ENCODE measurements around the gene STXBP5L. TPM values are rescaled to one million over a fixed set of nuclear protein-coding genes. Genes with fewer than 3 reads are reported as not detected.
"Not testable (repeated sequence)": the region's sequence is repeated elsewhere in the genome, so short reads cannot be mapped to it uniquely, and the experiment has no call there.

Gene STXBP5L
- total RNA-seq, 2 experiments from 2014 or later, result not detected

DNA sequence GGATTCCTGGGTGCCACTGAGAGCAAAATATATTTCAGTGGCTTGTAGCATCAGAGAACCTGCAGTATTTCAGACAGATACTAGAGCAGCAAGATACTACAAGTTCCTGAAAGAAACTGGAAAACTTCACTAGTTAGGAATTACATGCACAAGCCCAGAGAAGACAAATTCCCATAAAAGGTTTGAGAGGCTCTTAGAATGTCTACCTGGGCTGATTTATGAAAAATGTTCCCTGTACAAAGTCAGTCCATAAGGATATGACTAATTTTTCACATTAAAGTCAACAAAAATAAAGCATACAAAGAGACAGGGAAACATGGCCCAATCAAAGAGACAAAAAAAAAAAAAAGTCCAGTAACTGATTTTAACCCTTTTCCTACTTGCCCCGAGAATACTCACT lies 335.2 kb downstream of the STXBP5L start:
- no peaks in the 10 kb centered on the region for H3K4me1 Mint-ChIP-seq
- no peak for ATAC-seq
- CTCF ChIA-PET, result interaction anchor here (0.7 kb wide), 1 partner anchor 541 kb away, joined by 4 read pairs; no protein-coding TSS in a partner anchor
- POLR2A ChIA-PET, result no interaction called here
- H3K4me3 Mint-ChIP-seq, result no peak overlapping the region
- H3K27ac Mint-ChIP-seq, result no peak overlapping the region
- no peaks in the 10 kb centered on the region for H3K27me3 Mint-ChIP-seq
- DNase-seq, result no peak
- no peaks in the 10 kb centered on the region for H3K36me3 Mint-ChIP-seq (ENCODE audit: low read depth)
- peaks cover 2% of the 10 kb centered on the region for H3K9me3 Mint-ChIP-seq (ENCODE audit: low read depth)
- intact Hi-C loops (cut with DNase I, micrococcal nuclease), result no loop called here

DNA sequence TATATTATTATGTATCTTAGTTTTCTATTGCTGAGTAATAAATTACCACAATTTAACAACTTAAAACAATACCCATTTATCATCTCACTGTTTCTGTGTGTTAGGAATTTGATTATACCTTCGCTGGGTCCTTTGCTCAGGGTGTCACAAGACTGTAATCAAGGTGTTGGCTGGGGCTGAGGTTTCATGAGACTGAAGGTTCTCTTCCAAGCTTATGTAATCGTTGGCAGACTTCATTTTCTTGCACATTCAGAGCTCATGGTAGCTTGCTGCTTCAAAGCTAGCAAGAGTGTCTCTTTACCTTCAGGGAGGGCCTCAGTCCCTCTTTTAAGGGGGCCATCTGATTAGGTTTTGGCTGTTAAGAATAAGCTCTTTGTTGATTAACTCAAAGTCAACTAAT lies 344.7 kb downstream of the STXBP5L start:
- H3K9me3 Mint-ChIP-seq (ENCODE audit: low read depth), result no peaks in the 10 kb centered on the region
- H3K27me3 Mint-ChIP-seq, result no peaks in the 10 kb centered on the region
- CTCF ChIA-PET, result no interaction called here
- intact Hi-C loops (cut with DNase I, micrococcal nuclease), result no loop called here
- POLR2A ChIA-PET, result no interaction called here
- DNase-seq, result no peak
- ATAC-seq, result no peak
- H3K27ac Mint-ChIP-seq, result no peak overlapping the region
- H3K4me3 Mint-ChIP-seq, result no peak overlapping the region
- no peaks in the 10 kb centered on the region for H3K36me3 Mint-ChIP-seq (ENCODE audit: low read depth)
- no peaks in the 10 kb centered on the region for H3K4me1 Mint-ChIP-seq

DNA sequence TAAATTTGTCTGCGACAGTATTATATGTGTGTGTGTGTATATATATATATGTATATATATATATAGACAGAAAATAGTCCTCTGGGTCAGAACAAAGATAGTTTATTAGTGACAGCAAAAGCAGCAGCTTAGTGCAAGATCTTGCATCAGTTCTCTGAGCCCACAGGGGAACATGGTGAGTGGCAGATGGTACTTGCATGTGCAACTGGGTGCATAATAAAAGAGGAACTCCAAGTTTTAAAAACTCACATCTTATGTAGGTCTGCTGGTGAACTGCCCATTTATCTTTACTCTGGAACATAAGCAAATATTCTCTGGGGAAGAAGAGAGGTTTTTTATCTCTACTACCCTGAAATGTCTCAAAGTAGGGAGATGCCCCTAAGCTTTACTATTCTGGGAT lies 361.4 kb downstream of the STXBP5L start:
- POLR2A ChIA-PET, result no interaction called here
- Mint-ChIP-seq H3K36me3 (ENCODE audit: low read depth) (no peaks in the 10 kb centered on the region), H3K9me3 (ENCODE audit: low read depth) (peaks cover 24% of the 10 kb centered on the region), H3K27ac (no peak overlapping the region), H3K4me3 (no peak overlapping the region), H3K4me1 (no peaks in the 10 kb centered on the region), H3K27me3 (no peaks in the 10 kb centered on the region)
- ATAC-seq (no peak), DNase-seq (no peak)
- CTCF ChIA-PET, result interaction anchor here (0.6 kb wide), 1 partner anchor 156 kb away, joined by 3 read pairs; no protein-coding TSS in a partner anchor
- intact Hi-C loops (cut with DNase I, micrococcal nuclease), result no loop called here

DNA sequence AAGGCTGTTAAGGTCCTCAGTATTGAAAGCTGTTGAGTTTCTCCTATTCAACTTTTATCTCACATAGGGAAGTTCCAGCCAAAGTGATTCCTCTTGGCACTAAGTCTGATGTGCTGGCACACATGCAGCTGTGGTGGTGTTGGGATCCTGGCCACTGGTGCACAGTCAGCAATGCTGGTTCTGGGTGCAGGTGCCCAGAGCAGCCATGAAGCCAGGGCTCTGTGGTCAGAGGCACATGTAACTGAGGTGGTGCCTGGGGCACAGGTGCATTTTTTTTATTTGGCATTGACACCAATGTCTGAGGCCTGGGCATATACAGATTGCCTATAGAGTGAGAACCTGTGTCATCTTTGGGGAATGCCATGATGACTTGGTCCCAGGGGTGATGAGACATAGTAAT lies 366.4 kb downstream of the STXBP5L start:
- intact Hi-C loops (cut with DNase I, micrococcal nuclease), result no loop called here
- Mint-ChIP-seq H3K27ac (no peak overlapping the region), H3K4me3 (no peak overlapping the region), H3K27me3 (no peaks in the 10 kb centered on the region), H3K36me3 (ENCODE audit: low read depth) (no peaks in the 10 kb centered on the region), H3K4me1 (no peaks in the 10 kb centered on the region), H3K9me3 (ENCODE audit: low read depth) (peaks cover 17% of the 10 kb centered on the region)
- ChIA-PET CTCF (no interaction called here), POLR2A (no interaction called here)
- no peak for ATAC-seq
- no peak for DNase-seq

DNA sequence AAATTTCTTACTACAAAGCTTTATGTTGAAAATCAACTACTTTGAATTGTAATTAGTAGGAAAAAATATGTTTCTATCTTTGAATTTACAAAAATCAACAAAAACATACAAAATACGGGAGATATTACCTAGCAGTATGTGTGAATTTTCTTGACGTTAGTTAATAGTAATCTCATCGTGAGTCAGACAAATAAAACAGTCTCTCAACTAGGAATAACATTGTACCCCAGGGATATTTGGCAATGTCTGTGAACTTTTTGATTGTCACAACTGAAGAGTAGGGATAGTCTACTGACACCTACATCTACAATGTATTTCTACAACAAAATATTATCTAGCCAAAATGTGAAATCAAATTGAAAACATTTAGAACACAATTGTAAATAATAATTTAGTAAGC lies 387.4 kb downstream of the STXBP5L start:
- ChIA-PET CTCF (no interaction called here), POLR2A (no interaction called here)
- DNase-seq, result no peak
- Mint-ChIP-seq H3K9me3 (ENCODE audit: low read depth) (no peaks in the 10 kb centered on the region), H3K27ac (no peak overlapping the region), H3K4me3 (no peak overlapping the region), H3K27me3 (peaks cover 2% of the 10 kb centered on the region), H3K4me1 (no peaks in the 10 kb centered on the region), H3K36me3 (ENCODE audit: low read depth) (no peaks in the 10 kb centered on the region)
- ATAC-seq, result no peak
- intact Hi-C loops (cut with DNase I, micrococcal nuclease), result no loop called here

DNA sequence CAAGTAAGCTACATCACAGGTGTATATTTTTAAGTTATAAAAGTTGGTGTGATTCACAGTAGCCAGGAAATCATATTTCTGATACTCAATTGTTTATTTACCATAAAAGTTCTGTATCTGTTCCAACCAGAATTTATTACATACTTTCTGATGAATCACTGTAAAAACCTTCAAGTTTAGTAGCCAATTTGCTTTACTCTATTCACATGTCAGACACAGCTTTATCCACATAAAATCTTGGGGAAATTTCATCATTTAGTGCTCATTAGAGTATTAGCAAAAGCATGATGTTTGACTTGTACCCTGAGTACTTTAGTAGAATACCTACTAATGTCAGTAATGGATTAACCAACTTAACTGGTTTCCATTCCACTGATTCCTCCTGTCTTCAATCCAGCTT lies 388.0 kb downstream of the STXBP5L start:
- ATAC-seq (no peak), DNase-seq (no peak)
- POLR2A ChIA-PET, result no interaction called here
- Mint-ChIP-seq H3K27ac (no peak overlapping the region), H3K4me1 (no peaks in the 10 kb centered on the region), H3K4me3 (no peak overlapping the region), H3K9me3 (ENCODE audit: low read depth) (no peaks in the 10 kb centered on the region), H3K36me3 (ENCODE audit: low read depth) (no peaks in the 10 kb centered on the region), H3K27me3 (peaks cover 2% of the 10 kb centered on the region)
- CTCF ChIA-PET, result no interaction called here
- intact Hi-C loops (cut with DNase I, micrococcal nuclease), result no loop called here

DNA sequence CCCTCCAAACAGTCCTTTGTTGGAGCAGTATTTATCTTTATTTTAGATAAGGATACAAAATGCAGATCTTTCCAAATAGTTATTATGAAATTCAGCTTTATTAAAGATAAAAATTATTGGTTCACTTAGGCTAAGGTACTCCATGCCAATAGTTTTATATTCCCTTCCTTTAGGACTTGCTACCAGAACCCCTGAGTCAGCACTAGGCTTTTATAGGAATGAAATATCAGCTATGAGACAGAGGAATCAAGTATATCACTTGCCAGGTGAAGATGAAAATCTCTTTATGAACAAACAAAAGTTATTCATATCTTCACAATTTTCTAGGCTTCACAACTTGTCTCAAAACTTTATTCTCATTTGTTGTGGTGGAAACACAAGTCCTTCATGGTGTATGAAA lies 416.3 kb downstream of the STXBP5L start:
- ChIA-PET POLR2A (no interaction called here), CTCF (no interaction called here)
- no peak for ATAC-seq
- no peak overlapping the region for H3K27ac Mint-ChIP-seq
- H3K9me3 Mint-ChIP-seq (ENCODE audit: low read depth), result no peaks in the 10 kb centered on the region
- no peaks in the 10 kb centered on the region for H3K36me3 Mint-ChIP-seq (ENCODE audit: low read depth)
- intact Hi-C loops (cut with DNase I, micrococcal nuclease), result no loop called here
- H3K27me3 Mint-ChIP-seq, result no peaks in the 10 kb centered on the region
- H3K4me3 Mint-ChIP-seq, result no peak overlapping the region
- DNase-seq, result no peak
- H3K4me1 Mint-ChIP-seq, result no peaks in the 10 kb centered on the region

DNA sequence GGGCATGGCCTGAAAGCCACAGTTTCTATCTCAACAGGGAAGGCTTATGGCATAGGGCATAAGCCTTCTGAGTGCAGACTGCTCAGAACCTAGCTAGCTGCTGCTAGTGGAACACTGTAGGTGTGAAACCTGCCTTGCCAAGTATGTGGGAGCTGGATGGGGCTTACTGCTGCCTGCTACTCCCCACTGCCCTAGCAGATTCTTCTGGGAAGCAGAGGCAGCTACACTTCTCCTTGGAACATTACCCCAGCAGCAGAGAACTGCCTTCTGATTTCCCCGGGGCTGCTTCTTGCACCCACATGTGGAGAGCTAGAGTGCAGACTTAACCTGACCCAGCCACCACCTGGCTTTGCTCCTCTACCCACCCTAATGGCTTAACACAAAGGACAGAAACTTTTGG lies 422.1 kb downstream of the STXBP5L start:
- Mint-ChIP-seq H3K9me3 (ENCODE audit: low read depth) (no peaks in the 10 kb centered on the region), H3K27me3 (peaks cover 4% of the 10 kb centered on the region)

DNA sequence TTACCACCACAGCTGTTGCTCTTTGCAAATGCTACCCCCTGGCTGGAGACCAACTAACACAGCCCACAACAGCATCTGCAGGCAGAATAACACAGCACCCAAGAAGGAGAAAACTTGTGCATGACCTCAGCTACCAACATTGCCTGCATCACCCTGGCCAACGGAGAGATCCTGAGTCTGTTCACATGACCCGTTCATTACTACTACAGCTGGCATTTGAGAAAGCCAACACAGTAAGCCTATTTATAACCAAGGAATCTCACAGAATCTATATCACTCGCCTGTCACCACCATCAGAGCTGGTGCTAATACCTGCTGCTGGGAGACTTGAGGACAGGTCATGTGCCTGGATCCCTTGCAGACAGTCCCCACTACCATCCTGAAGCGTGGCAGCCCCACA lies 422.6 kb downstream of the STXBP5L start:
- POLR2A ChIA-PET, result no interaction called here
- no peak overlapping the region for H3K4me3 Mint-ChIP-seq
- CTCF ChIA-PET, result no interaction called here
- no peaks in the 10 kb centered on the region for H3K36me3 Mint-ChIP-seq (ENCODE audit: low read depth)
- no peaks in the 10 kb centered on the region for H3K9me3 Mint-ChIP-seq (ENCODE audit: low read depth)
- ATAC-seq (no peak), DNase-seq (no peak)
- H3K27me3 Mint-ChIP-seq, result peaks cover 4% of the 10 kb centered on the region
- H3K4me1 Mint-ChIP-seq, result no peaks in the 10 kb centered on the region
- intact Hi-C loops (cut with DNase I, micrococcal nuclease), result no loop called here
- H3K27ac Mint-ChIP-seq, result no peak overlapping the region

More for the DNA sequence above, 422.1 kb downstream of the STXBP5L start:
- DNase-seq, result no peak
- Mint-ChIP-seq H3K4me3 (no peak overlapping the region), H3K4me1 (no peaks in the 10 kb centered on the region), H3K36me3 (ENCODE audit: low read depth) (no peaks in the 10 kb centered on the region), H3K27ac (no peak overlapping the region)
- ChIA-PET CTCF (no interaction called here), POLR2A (no interaction called here)
- intact Hi-C loops (cut with DNase I, micrococcal nuclease), result no loop called here
- ATAC-seq, result no peak

DNA sequence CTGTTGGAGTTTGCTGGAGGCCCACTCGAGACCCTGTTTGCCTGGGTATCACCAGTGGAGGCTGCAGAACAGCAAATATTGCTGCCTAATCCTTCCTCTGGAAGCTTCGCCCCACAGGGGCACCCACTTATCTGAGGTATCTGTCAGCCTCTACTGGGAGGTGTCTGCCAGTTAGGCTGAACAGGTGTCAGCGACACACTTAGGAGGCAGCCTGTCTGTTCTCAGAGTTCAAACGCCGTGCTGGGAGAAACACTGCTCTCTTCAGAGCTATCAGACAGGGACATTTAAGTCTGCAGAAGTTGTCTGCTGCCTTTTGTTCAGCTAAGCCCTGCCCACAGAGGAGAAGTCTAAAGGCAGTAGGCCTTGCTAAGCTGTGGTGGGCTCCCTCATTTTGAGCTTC lies 448.0 kb downstream of the STXBP5L start:
- ATAC-seq; DNase-seq; H3K36me3 Mint-ChIP-seq (ENCODE audit: low read depth); H3K27ac Mint-ChIP-seq; POLR2A ChIA-PET; H3K27me3 Mint-ChIP-seq; H3K4me3 Mint-ChIP-seq; intact Hi-C loops (cut with DNase I, micrococcal nuclease); H3K4me1 Mint-ChIP-seq: not testable (repeated sequence)
- CTCF ChIA-PET, result interaction anchor here (1.2 kb wide), 1 partner anchor 156 kb away, joined by 3 read pairs; no protein-coding TSS in a partner anchor
- H3K9me3 Mint-ChIP-seq (ENCODE audit: low read depth), result peaks cover 12% of the 10 kb centered on the region

DNA sequence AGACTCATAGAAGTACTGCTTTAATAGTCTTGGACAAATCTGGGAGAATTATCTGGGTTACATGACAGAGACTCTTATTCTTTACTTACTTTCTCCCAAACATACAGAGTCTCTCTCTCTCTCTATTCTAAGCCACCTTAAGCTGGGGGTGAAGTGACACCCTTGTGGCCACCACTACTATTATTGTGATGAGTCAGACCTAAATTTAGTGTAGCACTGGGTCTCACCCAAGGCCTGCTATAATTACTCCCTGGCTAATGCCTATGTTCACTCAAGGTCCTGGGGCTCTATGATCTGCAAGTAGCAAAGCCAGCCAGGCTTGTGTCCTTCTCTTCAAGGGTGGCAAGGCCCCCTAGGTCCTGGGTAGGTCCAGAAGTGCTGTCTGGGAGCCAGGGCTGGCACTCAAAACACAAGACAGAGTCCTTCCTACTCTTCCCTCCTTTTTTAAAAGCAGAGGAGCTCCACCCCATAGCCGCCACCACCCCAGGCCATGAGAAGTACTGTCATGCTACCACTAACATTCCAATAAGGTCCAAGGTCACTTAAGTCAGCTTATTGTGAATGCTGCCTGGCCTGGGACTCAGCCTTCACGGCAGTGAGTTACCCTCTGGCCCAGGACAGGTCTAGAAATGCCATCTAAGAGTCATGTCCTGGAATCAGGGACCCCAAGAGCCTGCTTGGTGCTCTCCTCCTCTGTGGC lies 454.2 kb downstream of the STXBP5L start:
- intact Hi-C loops (cut with DNase I, micrococcal nuclease), result no loop called here
- Mint-ChIP-seq H3K27ac (no peak overlapping the region), H3K4me1 (no peaks in the 10 kb centered on the region), H3K4me3 (no peak overlapping the region), H3K27me3 (peaks cover 6% of the 10 kb centered on the region), H3K36me3 (ENCODE audit: low read depth) (no peaks in the 10 kb centered on the region), H3K9me3 (ENCODE audit: low read depth) (peaks cover 6% of the 10 kb centered on the region)
- DNase-seq (no peak), ATAC-seq (no peak)
- ChIA-PET POLR2A (no interaction called here), CTCF (no interaction called here)

DNA sequence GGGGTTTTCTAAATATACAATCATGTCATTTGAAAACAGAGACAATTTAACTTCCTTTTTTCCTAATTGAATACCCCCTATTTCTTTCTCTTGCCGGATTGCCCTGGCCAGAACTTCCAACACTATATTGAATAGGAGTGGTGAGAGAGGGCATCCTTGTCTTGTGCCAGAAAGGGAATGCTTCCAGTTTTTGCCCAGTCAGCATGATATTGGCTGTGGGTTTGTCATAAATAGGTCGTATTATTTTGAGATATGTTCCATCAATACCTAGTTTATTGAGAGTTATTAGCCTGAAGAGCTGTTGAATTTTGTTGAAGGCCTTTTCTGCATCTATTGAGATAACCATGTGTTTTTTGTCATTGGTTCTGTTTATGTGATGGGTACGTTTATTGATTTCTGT lies 480.3 kb downstream of the STXBP5L start:
- POLR2A ChIA-PET; intact Hi-C loops (cut with DNase I, micrococcal nuclease); ATAC-seq; H3K27ac Mint-ChIP-seq; DNase-seq; H3K27me3 Mint-ChIP-seq; H3K9me3 Mint-ChIP-seq (ENCODE audit: low read depth); H3K4me1 Mint-ChIP-seq; CTCF ChIA-PET; H3K36me3 Mint-ChIP-seq (ENCODE audit: low read depth); H3K4me3 Mint-ChIP-seq: not testable (repeated sequence)

DNA sequence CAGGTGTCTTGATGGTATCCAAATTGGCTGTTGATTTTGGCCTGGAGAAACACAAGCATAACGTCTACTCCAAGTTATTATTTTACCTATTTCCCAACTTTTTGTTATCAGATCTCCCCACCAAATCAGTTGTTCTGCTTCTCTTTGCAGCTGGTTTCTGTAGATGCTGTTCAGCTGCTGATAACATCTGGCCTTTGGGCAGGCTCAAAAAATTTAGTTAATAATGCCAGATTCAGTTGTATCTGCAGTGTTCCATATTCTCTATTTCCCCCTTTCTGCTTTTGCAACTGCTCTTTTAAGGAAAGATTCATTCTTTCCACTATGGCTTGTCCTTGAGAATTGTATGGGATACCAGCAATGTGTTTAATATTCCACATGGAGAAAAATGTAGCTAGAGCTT lies 488.0 kb downstream of the STXBP5L start:
- DNase-seq; H3K27ac Mint-ChIP-seq; H3K9me3 Mint-ChIP-seq (ENCODE audit: low read depth); intact Hi-C loops (cut with DNase I, micrococcal nuclease); ATAC-seq; H3K36me3 Mint-ChIP-seq (ENCODE audit: low read depth); CTCF ChIA-PET; POLR2A ChIA-PET; H3K4me3 Mint-ChIP-seq; H3K4me1 Mint-ChIP-seq: not testable (repeated sequence)
- H3K27me3 Mint-ChIP-seq, result peaks cover 12% of the 10 kb centered on the region
